HepG2 (cell line): ENCODE data around the gene EEFSEC.

Experiments
- ETV6 ChIP-seq: sonication (generic); formaldehyde crosslinking; conservative IDR thresholded peaks from 2 replicates; pipeline ENCODE4 v1.4.0; 2020; ENCODE audit warnings: missing genetic modification reagents
- PREB ChIP-seq: sonication (generic); formaldehyde crosslinking; IDR thresholded peaks from 2 replicates; pipeline ENCODE4 v1.4.0; 2020; ENCODE audit warnings: missing genetic modification reagents
- SIN3A ChIP-seq: IDR thresholded peaks from 2 replicates; pipeline ENCODE4 v1.6.1; 2011; ENCODE audit warnings: low read depth, mild to moderate bottlenecking, control low read depth, low read length, borderline replicate concordance
- USF2 ChIP-seq, 2 experiments: sonication (generic) in 1 of 2; formaldehyde crosslinking in 1 of 2; IDR thresholded peaks; 2 replicates each; pipeline versions ENCODE4 v1.5.1 to v1.6.1; 2011 to 2020; ENCODE audit warnings: borderline replicate concordance in 1 of 2, low read depth in 1 of 2, low read length in 1 of 2, mild to moderate bottlenecking in 1 of 2, missing genetic modification reagents in 1 of 2, moderate library complexity in 1 of 2
- ZNF234 ChIP-seq: sonication (generic); formaldehyde crosslinking; conservative IDR thresholded peaks from 2 replicates; pipeline ENCODE4 v1.5.1; 2020; ENCODE audit warnings: mild to moderate bottlenecking, missing genetic modification reagents
- ZNF44 ChIP-seq: sonication (generic); formaldehyde crosslinking; IDR thresholded peaks from 2 replicates; pipeline ENCODE4 v1.5.1; 2020; ENCODE audit warnings: mild to moderate bottlenecking, missing genetic modification reagents
- ZNF512 ChIP-seq: sonication (generic); formaldehyde crosslinking; IDR thresholded peaks from 2 replicates; pipeline ENCODE4 v1.4.0; 2020; ENCODE audit warnings: mild to moderate bottlenecking, missing genetic modification reagents
- TF ChIP-seq, protein P1 (sequence below): sonication (generic); formaldehyde crosslinking; IDR thresholded peaks from 2 replicates; pipeline ENCODE4 v1.5.0; 2020; ENCODE audit warnings: mild to moderate bottlenecking, missing genetic modification reagents, moderate library complexity
- TF ChIP-seq, protein P2 (sequence below): IDR thresholded peaks from 2 replicates; pipeline ENCODE4 v1.6.1; 2016; ENCODE audit warnings: low read depth, control low read depth
- TF ChIP-seq, protein P3 (sequence below): sonication (generic); formaldehyde crosslinking; IDR thresholded peaks from 2 replicates; pipeline ENCODE4 v1.4.0; 2020; ENCODE audit warnings: missing genetic modification reagents

- TF ChIP-seq, protein P1, sequence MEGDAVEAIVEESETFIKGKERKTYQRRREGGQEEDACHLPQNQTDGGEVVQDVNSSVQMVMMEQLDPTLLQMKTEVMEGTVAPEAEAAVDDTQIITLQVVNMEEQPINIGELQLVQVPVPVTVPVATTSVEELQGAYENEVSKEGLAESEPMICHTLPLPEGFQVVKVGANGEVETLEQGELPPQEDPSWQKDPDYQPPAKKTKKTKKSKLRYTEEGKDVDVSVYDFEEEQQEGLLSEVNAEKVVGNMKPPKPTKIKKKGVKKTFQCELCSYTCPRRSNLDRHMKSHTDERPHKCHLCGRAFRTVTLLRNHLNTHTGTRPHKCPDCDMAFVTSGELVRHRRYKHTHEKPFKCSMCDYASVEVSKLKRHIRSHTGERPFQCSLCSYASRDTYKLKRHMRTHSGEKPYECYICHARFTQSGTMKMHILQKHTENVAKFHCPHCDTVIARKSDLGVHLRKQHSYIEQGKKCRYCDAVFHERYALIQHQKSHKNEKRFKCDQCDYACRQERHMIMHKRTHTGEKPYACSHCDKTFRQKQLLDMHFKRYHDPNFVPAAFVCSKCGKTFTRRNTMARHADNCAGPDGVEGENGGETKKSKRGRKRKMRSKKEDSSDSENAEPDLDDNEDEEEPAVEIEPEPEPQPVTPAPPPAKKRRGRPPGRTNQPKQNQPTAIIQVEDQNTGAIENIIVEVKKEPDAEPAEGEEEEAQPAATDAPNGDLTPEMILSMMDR (CRISPR knock-in tag) = no peak
- TF ChIP-seq ETV6 (no peak), ZNF44 (CRISPR knock-in tag) (no peak), USF2 (IDR thresholded peaks at IDR 0.05; ENCODE audit: low read depth, low read length) (no peak), USF2 (CRISPR knock-in tag; IDR thresholded peaks at IDR 0.05; ENCODE audit: borderline replicate concordance) (no peak), SIN3A (no peak), ZNF512 (CRISPR knock-in tag) (no peak), ZNF234 (CRISPR knock-in tag) (no peak), PREB (CRISPR knock-in tag) (no peak)
- TF ChIP-seq, protein P2, sequence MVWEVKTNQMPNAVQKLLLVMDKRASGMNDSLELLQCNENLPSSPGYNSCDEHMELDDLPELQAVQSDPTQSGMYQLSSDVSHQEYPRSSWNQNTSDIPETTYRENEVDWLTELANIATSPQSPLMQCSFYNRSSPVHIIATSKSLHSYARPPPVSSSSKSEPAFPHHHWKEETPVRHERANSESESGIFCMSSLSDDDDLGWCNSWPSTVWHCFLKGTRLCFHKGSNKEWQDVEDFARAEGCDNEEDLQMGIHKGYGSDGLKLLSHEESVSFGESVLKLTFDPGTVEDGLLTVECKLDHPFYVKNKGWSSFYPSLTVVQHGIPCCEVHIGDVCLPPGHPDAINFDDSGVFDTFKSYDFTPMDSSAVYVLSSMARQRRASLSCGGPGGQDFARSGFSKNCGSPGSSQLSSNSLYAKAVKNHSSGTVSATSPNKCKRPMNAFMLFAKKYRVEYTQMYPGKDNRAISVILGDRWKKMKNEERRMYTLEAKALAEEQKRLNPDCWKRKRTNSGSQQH (CRISPR knock-in tag) = no peak
- TF ChIP-seq, protein P3, sequence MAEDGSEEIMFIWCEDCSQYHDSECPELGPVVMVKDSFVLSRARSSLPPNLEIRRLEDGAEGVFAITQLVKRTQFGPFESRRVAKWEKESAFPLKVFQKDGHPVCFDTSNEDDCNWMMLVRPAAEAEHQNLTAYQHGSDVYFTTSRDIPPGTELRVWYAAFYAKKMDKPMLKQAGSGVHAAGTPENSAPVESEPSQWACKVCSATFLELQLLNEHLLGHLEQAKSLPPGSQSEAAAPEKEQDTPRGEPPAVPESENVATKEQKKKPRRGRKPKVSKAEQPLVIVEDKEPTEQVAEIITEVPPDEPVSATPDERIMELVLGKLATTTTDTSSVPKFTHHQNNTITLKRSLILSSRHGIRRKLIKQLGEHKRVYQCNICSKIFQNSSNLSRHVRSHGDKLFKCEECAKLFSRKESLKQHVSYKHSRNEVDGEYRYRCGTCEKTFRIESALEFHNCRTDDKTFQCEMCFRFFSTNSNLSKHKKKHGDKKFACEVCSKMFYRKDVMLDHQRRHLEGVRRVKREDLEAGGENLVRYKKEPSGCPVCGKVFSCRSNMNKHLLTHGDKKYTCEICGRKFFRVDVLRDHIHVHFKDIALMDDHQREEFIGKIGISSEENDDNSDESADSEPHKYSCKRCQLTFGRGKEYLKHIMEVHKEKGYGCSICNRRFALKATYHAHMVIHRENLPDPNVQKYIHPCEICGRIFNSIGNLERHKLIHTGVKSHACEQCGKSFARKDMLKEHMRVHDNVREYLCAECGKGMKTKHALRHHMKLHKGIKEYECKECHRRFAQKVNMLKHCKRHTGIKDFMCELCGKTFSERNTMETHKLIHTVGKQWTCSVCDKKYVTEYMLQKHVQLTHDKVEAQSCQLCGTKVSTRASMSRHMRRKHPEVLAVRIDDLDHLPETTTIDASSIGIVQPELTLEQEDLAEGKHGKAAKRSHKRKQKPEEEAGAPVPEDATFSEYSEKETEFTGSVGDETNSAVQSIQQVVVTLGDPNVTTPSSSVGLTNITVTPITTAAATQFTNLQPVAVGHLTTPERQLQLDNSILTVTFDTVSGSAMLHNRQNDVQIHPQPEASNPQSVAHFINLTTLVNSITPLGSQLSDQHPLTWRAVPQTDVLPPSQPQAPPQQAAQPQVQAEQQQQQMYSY = no peak
These were observed 83.4 kb downstream of the EEFSEC start for GRCh38 chr3:128236657-128237056.
